Measurements from ENCODE around the gene FGGY.

FGGY gene

DNA sequence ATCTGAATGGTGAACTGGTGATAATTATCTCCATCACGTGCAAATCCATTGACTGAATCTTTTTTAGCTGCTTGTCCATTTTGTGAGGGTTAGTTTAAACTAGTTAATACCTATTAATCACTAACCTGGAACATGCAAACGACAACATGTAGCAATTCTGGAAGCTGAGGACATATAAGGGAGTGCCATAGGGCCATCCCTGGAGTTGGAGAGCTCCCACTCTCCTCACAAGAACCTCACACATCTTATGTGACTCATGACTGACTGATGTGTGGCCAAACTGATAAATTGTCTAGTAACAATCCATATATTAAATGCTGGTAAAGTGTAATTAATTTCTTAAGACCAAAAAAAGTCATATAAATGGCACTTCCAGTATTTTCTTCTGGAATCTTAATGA, 454.9 kb downstream of the FGGY start:
- no peaks in the 10 kb centered on the region for H3K36me3 ChIP-seq (ENCODE audit: control insufficient read depth in 1 of 2, insufficient read depth in 2 of 2, low read length in 2 of 2)
- no peaks in the 10 kb centered on the region for H3K9me3 ChIP-seq (ENCODE audit: control insufficient read depth in 1 of 2, low read length in 2 of 2)
- H3K4me1 ChIP-seq (ENCODE audit: control insufficient read depth in 1 of 2, insufficient read depth in 2 of 2, low read length in 2 of 2) = peaks cover 0 to 4% of the 10 kb centered on the region in 2 donors
- H3K27ac ChIP-seq (ENCODE audit: low read depth, low read length) = no peak overlapping the region
- no peak overlapping the region for H3K9ac ChIP-seq (ENCODE audit: low read depth in 1 of 2, low read length in 2 of 2)
- H3K4me3 ChIP-seq (ENCODE audit: low read depth in 1 of 2, low read length in 2 of 2) = no peak overlapping the region
- H3K27me3 ChIP-seq (ENCODE audit: control insufficient read depth in 1 of 2, insufficient read depth in 2 of 2, low read length in 2 of 2) = no peaks in the 10 kb centered on the region

DNA sequence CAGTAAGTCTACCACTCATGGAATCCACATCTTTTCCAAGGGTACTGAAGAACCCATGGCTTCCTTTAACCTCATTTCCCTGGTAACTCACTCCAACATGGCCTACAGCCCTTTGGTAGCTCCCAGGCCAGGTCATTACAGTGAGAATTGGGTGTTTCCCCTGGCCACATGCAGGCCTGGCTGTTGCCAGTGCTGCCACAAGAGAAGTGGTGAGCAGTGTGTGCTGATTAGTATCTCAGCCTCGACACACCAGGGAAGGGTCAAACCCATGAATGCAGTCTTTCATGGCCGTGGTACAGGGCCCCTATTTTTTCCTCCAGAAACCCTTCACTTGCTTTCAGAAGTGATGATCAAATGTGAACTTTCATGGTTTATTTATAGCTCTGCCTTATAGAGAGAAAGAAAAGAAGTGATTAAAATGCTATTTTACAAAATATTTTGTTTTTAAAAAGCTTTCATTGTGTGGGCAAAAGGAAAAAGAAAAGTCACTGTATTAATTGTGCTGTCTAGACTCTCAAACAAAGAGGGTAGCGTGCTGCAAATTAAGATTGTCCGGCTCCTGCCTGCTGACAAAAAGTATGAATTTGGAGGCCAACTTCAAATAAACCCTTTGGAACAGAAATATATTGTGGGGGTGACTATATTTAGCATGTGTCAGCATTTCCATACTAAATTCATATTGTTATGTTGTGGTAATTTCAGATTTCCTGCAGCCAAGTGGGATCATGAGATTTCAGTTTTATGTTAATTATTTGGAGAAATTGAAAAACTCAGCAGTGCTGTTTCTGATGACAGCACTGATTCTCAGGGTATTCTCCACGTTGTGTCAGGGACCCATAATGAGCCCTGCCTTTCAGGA, 455.9 kb downstream of the FGGY start:
- Histone ChIP-seq H3K9me3 (ENCODE audit: control insufficient read depth in 1 of 2, low read length in 2 of 2) (no peaks in the 10 kb centered on the region), H3K27ac (ENCODE audit: low read depth, low read length) (no peak overlapping the region), H3K4me1 (ENCODE audit: control insufficient read depth in 1 of 2, insufficient read depth in 2 of 2, low read length in 2 of 2) (peaks cover 0 to 4% of the 10 kb centered on the region in 2 donors), H3K4me3 (ENCODE audit: low read depth in 1 of 2, low read length in 2 of 2) (no peak overlapping the region), H3K36me3 (ENCODE audit: control insufficient read depth in 1 of 2, insufficient read depth in 2 of 2, low read length in 2 of 2) (no peaks in the 10 kb centered on the region), H3K9ac (ENCODE audit: low read depth in 1 of 2, low read length in 2 of 2) (no peak overlapping the region), H3K27me3 (ENCODE audit: control insufficient read depth in 1 of 2, insufficient read depth in 2 of 2, low read length in 2 of 2) (no peaks in the 10 kb centered on the region)

DNA sequence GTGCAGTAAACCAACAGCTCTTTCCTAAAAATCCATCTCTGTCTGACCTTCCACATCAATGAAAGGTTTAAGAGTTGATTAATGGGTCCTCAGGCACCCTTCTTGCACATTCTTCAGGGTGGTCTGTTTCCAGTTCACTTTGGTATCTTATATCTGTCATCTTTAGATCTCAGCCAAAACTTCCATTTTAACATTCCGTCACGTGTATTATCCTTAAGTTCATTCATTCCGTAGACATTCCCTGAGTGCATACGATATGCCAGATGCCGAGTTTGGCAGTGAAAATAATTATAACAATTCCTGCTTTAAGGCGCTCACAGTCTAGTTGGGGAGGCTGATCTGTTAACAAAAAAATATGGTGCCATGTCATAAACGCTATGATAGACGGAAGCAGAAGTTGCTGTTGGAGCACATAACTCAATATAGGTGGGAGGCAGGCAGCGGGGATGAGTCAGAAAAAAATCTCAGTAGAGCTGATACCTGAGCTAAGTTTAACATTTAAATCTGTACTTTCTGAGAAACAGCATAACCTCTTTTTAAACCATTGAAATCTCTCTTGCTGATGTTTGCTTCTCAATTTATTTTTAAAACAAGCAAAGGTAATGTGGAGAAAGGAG, 458.3 kb downstream of the FGGY start:
- Histone ChIP-seq H3K4me3 (ENCODE audit: low read depth in 1 of 2, low read length in 2 of 2) (no peak overlapping the region), H3K27me3 (ENCODE audit: control insufficient read depth in 1 of 2, insufficient read depth in 2 of 2, low read length in 2 of 2) (no peaks in the 10 kb centered on the region), H3K36me3 (ENCODE audit: control insufficient read depth in 1 of 2, insufficient read depth in 2 of 2, low read length in 2 of 2) (no peaks in the 10 kb centered on the region), H3K9ac (ENCODE audit: low read depth in 1 of 2, low read length in 2 of 2) (no peak overlapping the region), H3K4me1 (ENCODE audit: control insufficient read depth in 1 of 2, insufficient read depth in 2 of 2, low read length in 2 of 2) (peaks cover 5 to 7% of the 10 kb centered on the region in 2 donors), H3K27ac (ENCODE audit: low read depth, low read length) (no peak overlapping the region), H3K9me3 (ENCODE audit: control insufficient read depth in 1 of 2, low read length in 2 of 2) (no peaks in the 10 kb centered on the region)

DNA sequence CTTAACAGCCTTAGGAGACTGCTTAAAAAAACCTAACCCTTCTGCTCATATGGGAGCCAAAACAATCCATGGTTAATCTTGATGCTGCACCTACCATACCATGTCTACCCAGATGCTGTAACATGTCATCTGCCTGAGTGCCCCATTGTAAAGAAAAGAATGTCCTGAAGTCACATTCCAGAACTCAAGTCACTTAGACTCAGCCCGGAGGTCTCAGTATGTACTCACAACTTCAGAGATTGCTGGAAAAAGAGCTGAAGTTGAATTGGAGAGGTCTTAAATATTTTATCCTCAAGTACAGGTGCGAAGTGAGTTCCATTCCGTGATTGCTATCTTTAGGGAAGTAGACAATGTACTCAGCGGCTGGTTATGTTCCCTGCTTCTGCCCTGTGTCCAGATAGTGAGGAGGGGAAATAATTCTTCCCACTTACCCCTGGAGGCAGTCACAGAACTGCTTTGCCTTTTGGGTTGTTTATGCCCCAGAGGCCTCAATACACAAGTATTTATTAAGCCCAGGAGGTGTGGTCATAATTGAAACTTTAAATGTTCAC, 460.4 kb downstream of the FGGY start:
- Histone ChIP-seq H3K9me3 (ENCODE audit: control insufficient read depth in 1 of 2, low read length in 2 of 2) (no peaks in the 10 kb centered on the region), H3K4me1 (ENCODE audit: control insufficient read depth in 1 of 2, insufficient read depth in 2 of 2, low read length in 2 of 2) (peaks cover 3 to 5% of the 10 kb centered on the region in 2 donors), H3K4me3 (ENCODE audit: low read depth in 1 of 2, low read length in 2 of 2) (no peak overlapping the region), H3K27ac (ENCODE audit: low read depth, low read length) (no peak overlapping the region), H3K36me3 (ENCODE audit: control insufficient read depth in 1 of 2, insufficient read depth in 2 of 2, low read length in 2 of 2) (no peaks in the 10 kb centered on the region), H3K27me3 (ENCODE audit: control insufficient read depth in 1 of 2, insufficient read depth in 2 of 2, low read length in 2 of 2) (no peaks in the 10 kb centered on the region), H3K9ac (ENCODE audit: low read depth in 1 of 2, low read length in 2 of 2) (no peak overlapping the region)

DNA sequence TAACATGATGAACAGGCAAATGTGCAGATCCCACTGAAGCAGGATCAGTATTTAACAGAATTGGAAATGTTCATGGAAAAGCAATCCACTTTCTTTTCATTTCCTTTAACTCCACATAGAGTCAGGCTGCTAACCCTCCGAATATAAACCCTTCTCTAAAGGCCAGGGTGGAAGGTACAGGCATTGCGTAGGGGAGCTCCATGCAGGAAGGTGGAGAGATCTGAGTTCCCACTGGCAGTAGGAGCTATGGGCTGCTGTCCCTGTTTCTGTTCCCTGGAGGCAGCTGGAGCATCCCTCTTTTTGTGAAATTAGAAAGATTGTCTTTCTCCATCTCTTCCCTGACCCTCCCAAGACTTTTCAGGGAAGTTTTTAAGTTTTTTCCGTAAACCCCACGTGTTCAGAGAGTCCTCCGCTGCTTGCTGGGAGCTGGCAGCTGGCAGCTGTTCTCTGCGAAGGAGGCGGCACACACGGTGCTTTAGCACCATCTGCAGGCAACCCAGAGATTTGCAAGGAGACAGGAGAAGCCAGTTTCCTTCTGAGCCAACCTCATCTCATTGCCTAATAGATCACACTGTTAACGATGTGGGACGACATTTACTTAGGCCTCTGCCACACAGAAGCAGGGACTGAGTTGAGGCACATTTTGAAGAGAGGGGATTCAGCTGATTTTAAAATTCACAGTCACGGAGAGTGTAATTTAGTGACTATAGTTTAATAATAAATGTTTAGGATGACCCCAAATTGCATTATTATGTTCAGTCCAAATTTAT, 462.4 kb downstream of the FGGY start:
- Histone ChIP-seq H3K9me3 (ENCODE audit: control insufficient read depth in 1 of 2, low read length in 2 of 2) (no peaks in the 10 kb centered on the region), H3K9ac (ENCODE audit: low read depth in 1 of 2, low read length in 2 of 2) (peak overlapping the region in 1 of 2 donors; percentile 20), H3K27ac (ENCODE audit: low read depth, low read length) (no peak overlapping the region), H3K4me1 (ENCODE audit: control insufficient read depth in 1 of 2, insufficient read depth in 2 of 2, low read length in 2 of 2) (peaks cover 3 to 5% of the 10 kb centered on the region in 2 donors), H3K27me3 (ENCODE audit: control insufficient read depth in 1 of 2, insufficient read depth in 2 of 2, low read length in 2 of 2) (no peaks in the 10 kb centered on the region), H3K4me3 (ENCODE audit: low read depth in 1 of 2, low read length in 2 of 2) (peak overlapping the region; percentile 31 to 45), H3K36me3 (ENCODE audit: control insufficient read depth in 1 of 2, insufficient read depth in 2 of 2, low read length in 2 of 2) (no peaks in the 10 kb centered on the region)

DNA sequence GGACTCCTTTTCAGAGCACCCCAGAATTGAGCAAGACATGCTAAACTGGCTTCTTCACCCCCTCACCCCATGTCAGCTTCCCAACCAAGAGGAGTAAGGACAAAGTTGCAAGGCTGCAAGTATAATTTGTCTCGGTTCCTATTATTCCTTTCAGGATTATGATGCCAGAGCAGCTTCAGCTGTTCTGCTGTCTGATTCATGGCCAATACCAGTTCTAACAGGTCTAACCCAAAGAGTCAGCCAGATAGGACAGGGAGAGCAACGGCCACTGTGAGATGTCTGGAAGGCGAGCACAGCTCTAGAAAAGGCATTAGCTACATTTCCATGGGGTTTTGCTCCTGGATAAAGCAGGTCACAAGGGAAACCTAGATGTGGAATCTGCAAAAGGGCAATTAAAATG, 464.5 kb downstream of the FGGY start:
- Histone ChIP-seq H3K4me1 (ENCODE audit: control insufficient read depth in 1 of 2, insufficient read depth in 2 of 2, low read length in 2 of 2) (peaks cover 3 to 5% of the 10 kb centered on the region in 2 donors), H3K4me3 (ENCODE audit: low read depth in 1 of 2, low read length in 2 of 2) (no peak overlapping the region), H3K27ac (ENCODE audit: low read depth, low read length) (no peak overlapping the region), H3K9ac (ENCODE audit: low read depth in 1 of 2, low read length in 2 of 2) (no peak overlapping the region), H3K36me3 (ENCODE audit: control insufficient read depth in 1 of 2, insufficient read depth in 2 of 2, low read length in 2 of 2) (no peaks in the 10 kb centered on the region), H3K9me3 (ENCODE audit: control insufficient read depth in 1 of 2, low read length in 2 of 2) (no peaks in the 10 kb centered on the region), H3K27me3 (ENCODE audit: control insufficient read depth in 1 of 2, insufficient read depth in 2 of 2, low read length in 2 of 2) (no peaks in the 10 kb centered on the region)

DNA sequence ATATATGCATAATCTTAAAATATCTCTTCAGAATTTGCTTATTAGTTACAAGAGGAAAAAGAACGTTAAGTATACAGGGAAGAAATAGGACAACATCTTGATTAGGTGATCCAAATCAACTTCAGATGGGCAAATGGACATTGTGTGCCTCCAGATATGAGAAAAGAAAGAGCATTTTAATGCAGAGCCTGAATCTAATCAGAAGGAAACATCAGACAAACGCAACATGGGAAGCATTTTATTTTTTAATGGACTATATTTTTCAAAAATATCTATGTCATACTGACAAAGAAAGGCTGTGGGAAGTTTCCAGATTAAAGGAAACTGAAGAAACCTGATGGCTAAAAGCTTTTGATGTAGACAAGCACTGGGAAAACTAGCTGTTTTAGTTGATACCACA, 466.5 kb downstream of the FGGY start:
- no peaks in the 10 kb centered on the region for H3K9me3 ChIP-seq (ENCODE audit: control insufficient read depth in 1 of 2, low read length in 2 of 2)
- H3K4me3 ChIP-seq (ENCODE audit: low read depth in 1 of 2, low read length in 2 of 2) = no peak overlapping the region
- H3K27me3 ChIP-seq (ENCODE audit: control insufficient read depth in 1 of 2, insufficient read depth in 2 of 2, low read length in 2 of 2) = no peaks in the 10 kb centered on the region
- no peaks in the 10 kb centered on the region for H3K36me3 ChIP-seq (ENCODE audit: control insufficient read depth in 1 of 2, insufficient read depth in 2 of 2, low read length in 2 of 2)
- H3K27ac ChIP-seq (ENCODE audit: low read depth, low read length) = no peak overlapping the region
- no peak overlapping the region for H3K9ac ChIP-seq (ENCODE audit: low read depth in 1 of 2, low read length in 2 of 2)
- H3K4me1 ChIP-seq (ENCODE audit: control insufficient read depth in 1 of 2, insufficient read depth in 2 of 2, low read length in 2 of 2) = peaks cover 3 to 5% of the 10 kb centered on the region in 2 donors

DNA sequence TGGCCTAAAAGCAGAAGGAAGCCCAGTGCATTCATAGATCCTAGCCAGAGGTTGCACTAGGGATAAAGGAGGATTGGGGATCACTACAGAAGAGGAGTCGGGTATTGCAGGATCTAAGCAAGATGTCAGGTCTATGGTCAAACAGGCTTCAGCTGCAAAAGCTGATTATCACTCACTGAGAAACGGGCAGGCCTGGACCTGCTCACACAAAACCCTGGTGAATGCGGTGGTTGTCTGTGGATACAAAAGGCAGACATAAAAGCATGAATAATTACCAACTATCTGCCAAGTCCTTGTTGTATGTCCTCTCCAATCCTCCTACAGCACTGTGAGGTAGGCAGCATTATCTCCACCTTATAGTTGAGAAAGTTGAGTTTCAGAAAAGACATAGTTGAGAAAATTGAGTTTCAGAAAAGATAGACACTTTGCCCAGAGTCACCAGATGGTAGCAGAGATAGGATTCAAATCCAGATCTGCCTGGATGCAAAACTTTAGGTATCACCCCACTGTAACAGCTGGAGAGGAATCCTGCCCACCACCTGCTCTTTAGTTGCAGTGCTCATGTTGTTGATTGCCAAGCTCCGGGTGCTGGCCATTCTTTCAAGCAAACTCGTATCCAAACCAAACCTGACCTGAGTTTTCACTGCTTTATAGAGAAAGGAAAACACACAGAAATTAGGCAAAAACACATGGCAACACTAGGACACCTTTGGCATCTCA, 468.3 kb downstream of the FGGY start:
- H3K27me3 ChIP-seq (ENCODE audit: control insufficient read depth in 1 of 2, insufficient read depth in 2 of 2, low read length in 2 of 2) = no peaks in the 10 kb centered on the region
- H3K36me3 ChIP-seq (ENCODE audit: control insufficient read depth in 1 of 2, insufficient read depth in 2 of 2, low read length in 2 of 2) = no peaks in the 10 kb centered on the region
- no peaks in the 10 kb centered on the region for H3K9me3 ChIP-seq (ENCODE audit: control insufficient read depth in 1 of 2, low read length in 2 of 2)
- H3K9ac ChIP-seq (ENCODE audit: low read depth in 1 of 2, low read length in 2 of 2) = no peak overlapping the region
- no peak overlapping the region for H3K4me3 ChIP-seq (ENCODE audit: low read depth in 1 of 2, low read length in 2 of 2)
- no peaks in the 10 kb centered on the region for H3K4me1 ChIP-seq (ENCODE audit: control insufficient read depth in 1 of 2, insufficient read depth in 2 of 2, low read length in 2 of 2)
- no peak overlapping the region for H3K27ac ChIP-seq (ENCODE audit: low read depth, low read length)

DNA sequence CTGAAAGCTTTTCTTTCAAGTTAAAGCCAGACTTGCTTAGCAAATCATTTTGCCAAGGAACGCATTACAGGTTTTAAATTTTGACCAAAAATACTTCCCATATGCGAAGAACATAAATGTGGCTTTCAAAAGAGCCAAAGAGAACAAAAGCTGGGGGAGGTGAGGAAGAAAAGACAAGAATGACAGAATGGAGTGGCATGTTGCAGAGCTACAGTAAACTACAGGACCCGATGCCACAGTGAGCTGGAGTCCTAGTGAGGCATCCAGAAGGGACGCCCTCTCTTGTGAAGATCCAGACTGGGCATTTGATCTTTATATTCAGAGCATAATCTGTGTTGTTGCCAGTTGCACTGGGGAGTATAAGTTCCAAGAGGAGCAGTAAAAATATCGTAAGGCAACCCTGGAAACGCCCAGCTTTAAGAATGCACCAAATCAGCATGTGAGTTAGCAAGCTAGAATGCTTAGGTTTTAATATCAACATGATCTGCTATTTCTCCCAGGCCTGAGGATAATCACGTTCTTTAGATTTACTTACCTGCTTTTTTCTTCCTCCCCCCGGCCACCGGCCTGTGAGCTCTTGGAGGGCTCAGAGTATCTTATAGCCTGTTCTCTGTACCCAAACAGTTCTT, 469.4 kb downstream of the FGGY start:
- no peaks in the 10 kb centered on the region for H3K9me3 ChIP-seq (ENCODE audit: control insufficient read depth in 1 of 2, low read length in 2 of 2)
- no peaks in the 10 kb centered on the region for H3K27me3 ChIP-seq (ENCODE audit: control insufficient read depth in 1 of 2, insufficient read depth in 2 of 2, low read length in 2 of 2)
- H3K36me3 ChIP-seq (ENCODE audit: control insufficient read depth in 1 of 2, insufficient read depth in 2 of 2, low read length in 2 of 2) = no peaks in the 10 kb centered on the region
- no peak overlapping the region for H3K4me3 ChIP-seq (ENCODE audit: low read depth in 1 of 2, low read length in 2 of 2)
- H3K4me1 ChIP-seq (ENCODE audit: control insufficient read depth in 1 of 2, insufficient read depth in 2 of 2, low read length in 2 of 2) = no peaks in the 10 kb centered on the region
- no peak overlapping the region for H3K27ac ChIP-seq (ENCODE audit: low read depth, low read length)
- no peak overlapping the region for H3K9ac ChIP-seq (ENCODE audit: low read depth in 1 of 2, low read length in 2 of 2)
